Skin epidermis (tissue), 12 donors: Measurements from ENCODE around the gene PLPPR4.
"Not testable (repeated sequence)": the region's sequence is repeated elsewhere in the genome, so short reads cannot be mapped to it uniquely, and the experiment has no call there.

Source experiments
- H3K27ac ChIP-seq, 21 experiments: fragments of 200-600 bp; sonication (generic) in 11 of 21; one replicate each; pipeline ENCODE4 v1.5.0; 2020; ENCODE audit warnings: mild to moderate bottlenecking in 3 of 21, inconsistent platforms in 2 of 21, moderate library complexity in 2 of 21
- H3K4me3 ChIP-seq, 7 experiments: fragments of 200-600 bp; sonication (generic) in 2 of 7; one replicate each; pipeline ENCODE4 v1.5.0; 2020; ENCODE audit warnings: inconsistent platforms in 2 of 7, mild to moderate bottlenecking in 2 of 7, moderate library complexity in 1 of 7

Gene PLPPR4, protein sequence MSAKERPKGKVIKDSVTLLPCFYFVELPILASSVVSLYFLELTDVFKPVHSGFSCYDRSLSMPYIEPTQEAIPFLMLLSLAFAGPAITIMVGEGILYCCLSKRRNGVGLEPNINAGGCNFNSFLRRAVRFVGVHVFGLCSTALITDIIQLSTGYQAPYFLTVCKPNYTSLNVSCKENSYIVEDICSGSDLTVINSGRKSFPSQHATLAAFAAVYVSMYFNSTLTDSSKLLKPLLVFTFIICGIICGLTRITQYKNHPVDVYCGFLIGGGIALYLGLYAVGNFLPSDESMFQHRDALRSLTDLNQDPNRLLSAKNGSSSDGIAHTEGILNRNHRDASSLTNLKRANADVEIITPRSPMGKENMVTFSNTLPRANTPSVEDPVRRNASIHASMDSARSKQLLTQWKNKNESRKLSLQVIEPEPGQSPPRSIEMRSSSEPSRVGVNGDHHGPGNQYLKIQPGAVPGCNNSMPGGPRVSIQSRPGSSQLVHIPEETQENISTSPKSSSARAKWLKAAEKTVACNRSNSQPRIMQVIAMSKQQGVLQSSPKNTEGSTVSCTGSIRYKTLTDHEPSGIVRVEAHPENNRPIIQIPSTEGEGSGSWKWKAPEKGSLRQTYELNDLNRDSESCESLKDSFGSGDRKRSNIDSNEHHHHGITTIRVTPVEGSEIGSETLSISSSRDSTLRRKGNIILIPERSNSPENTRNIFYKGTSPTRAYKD

DNA sequence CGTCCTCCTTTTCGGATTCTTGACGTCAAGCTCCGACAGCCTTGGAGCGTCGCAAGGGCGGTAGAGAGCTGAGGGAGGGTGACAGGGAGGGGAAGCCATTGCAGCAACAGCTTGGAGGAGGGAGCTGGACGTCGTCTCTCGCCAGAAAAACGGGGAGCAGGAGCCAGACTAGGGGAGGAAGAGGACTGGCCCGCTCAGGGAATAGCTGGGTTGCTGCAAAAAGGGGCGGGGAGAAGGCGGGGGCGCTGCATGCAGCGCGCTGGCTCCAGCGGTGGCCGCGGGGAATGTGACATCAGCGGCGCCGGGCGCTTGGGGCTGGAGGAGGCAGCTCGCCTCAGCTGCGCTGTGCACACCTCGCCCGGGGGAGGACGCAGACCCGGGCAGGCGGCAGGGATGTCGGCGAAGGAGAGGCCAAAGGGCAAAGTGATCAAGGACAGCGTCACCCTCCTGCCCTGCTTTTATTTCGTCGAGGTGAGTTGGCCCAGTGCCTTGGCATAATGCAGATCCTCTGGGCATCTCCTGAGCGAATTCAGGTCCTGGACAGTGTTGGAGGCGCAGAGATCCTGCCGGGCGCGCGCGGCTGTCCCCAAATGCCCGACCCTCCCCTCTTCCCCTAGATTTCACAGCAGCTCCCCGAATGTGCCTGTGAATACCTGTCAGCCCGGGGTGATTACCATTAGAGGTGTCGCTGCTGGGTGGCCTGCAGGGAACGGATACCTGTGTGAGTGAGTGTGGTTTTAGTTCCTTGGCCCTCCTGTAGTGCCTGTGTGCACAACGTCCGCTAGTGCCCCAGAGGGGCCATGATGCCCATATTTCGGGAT lies at the start of gene PLPPR4:
TSS of gene PLPPR4 (plus strand) at position 292 of the 821 bp plus-strand sequence. CDS start at position 394, 102 bp downstream.
- H3K27ac ChIP-seq, result peak within 1 kb of the TSS in 6 of 21 experiments; percentile 1 to 63 (median 27)
- peak within 1 kb of the TSS; percentile 17 to 50 (median 25) for H3K4me3 ChIP-seq

DNA sequence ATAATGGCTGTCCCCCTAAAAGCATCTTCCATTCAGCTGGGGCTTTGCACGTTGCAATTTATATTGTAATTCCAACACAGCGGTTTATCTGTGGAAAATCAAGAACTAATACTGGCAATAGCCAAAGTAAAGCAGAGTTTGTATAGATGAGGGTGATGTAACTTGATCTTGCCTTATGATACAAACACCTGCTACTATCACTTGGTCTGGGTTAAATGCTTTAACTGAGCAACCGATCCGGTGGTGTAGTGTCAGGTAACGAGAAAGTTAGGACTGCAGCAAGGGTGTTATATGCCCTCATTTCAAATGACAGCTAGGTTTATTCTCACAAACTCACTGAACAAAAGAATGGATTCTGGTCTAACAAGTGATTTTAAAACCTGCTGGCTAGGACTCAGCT lies 47.3 kb upstream of the PLPPR4 start:
- Histone ChIP-seq H3K4me3 (no peak overlapping the region), H3K27ac (no peak overlapping the region)

DNA sequence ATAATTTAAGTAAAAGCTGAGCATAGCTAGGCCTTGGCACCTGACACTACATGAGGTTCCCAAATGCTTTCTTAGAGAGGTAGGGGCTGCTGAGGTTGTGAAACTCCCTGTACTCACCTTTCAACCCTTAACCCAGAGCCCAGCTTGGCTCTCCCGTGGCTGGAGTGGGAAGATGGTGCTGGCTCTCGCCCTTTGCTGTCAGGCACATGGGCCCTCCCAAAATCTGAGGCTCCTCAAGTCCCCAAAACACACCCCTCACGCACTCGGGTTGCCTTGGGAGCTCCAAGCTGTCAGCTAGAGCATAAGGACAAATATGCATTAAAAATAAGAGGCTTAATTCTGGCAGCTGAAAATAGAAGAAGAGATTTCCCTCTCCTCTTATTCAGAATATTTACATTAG lies 46.7 kb upstream of the PLPPR4 start:
- Histone ChIP-seq H3K4me3 (no peak overlapping the region), H3K27ac (no peak overlapping the region)

DNA sequence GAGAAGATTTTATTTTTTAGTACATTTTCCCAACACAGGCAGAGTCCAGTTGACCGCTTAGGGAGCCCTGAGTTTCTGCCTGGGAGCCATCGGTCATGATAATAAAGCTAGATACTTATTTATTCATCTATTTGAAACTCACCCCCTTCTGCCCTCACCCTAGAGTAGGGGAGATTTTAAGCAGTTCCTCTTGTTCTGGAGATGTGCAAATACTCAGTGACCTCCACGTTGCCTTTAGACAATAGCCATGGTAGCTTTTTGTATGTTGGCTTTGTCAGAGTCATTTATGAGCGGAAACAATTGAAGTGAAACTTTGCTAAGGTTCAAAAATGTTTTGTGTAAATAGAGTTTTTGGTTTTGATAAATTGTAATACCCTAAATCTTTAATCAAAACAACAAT lies 45.7 kb upstream of the PLPPR4 start:
- Histone ChIP-seq H3K27ac (no peak overlapping the region), H3K4me3 (no peak overlapping the region)

DNA sequence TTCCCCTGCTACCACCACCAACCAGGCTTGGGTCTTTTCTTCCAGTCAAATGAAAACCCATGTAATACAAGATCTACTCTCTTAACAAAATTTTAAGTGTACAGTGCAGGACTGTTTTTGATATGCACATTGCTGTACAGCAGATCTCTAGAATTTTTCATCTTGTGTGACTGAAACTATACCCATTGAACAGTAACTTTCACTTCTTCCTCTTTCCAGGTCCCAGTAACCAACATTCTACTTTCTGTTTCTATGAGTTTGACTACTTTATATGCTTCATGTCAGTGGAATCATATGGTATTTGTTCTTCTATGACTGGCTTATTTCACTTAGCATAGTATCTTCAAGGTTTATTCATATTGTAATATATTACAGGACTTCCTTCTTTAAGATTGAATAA lies 45.3 kb upstream of the PLPPR4 start:
- Histone ChIP-seq H3K4me3 (no peak overlapping the region), H3K27ac (no peak overlapping the region)

DNA sequence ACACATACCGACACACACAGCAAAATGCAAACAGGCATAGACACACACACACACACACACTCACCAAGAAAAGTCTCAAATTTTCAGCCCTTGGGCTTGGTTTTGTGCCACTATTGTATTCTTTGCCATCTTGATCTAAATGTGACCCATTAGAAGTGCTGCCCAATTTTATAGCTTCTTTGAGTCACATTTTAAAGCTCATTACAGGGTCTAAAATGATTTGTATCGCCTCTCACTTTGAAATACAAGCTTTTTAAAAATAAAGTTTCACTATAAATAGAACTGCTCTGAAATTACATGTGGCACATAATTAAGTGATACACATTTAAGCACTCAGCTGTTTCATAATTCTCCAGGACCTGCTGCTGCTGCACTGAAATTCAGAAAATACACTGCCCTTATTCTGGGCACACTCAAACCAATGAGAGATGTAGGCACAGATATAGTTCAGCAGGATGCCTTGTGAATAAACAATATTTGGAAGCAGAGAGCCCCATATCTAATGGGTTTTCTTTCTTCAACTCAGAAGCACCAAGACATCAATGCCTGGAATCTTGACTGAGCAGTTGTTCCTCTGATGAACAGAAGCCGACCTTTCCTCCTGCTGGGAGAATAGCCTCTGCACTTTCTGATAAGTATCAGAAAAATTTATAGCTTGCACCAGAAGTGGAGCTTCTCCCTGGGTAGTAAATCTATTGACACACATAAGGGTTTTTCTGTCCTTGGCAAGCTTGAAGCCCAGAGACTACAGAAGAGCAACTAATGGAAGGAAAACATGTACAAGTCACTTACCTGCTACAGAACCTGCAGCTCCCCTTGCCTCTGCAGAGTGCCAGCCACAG lies 37.0 kb upstream of the PLPPR4 start:
- Histone ChIP-seq H3K27ac (no peak overlapping the region), H3K4me3 (no peak overlapping the region)

DNA sequence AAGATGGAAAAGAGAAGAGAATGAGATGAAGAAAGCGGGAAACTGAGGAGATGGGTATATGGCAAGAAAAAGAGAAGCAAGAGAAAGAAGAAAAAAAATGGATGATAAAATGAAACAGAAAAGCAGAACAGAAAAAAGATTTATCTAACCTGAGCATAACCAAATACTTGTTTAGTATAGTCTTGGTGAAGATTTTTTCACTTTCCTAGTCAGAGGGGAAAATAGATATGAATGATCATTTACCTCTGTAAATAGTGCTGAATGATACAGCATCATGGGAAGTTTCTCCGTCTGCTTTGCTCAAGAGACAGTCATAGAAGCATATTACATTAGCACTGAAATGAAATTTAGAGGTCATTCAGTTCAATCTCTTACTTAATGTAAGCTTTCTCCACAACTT lies 36.1 kb upstream of the PLPPR4 start:
- Histone ChIP-seq H3K27ac (no peak overlapping the region), H3K4me3 (no peak overlapping the region)

DNA sequence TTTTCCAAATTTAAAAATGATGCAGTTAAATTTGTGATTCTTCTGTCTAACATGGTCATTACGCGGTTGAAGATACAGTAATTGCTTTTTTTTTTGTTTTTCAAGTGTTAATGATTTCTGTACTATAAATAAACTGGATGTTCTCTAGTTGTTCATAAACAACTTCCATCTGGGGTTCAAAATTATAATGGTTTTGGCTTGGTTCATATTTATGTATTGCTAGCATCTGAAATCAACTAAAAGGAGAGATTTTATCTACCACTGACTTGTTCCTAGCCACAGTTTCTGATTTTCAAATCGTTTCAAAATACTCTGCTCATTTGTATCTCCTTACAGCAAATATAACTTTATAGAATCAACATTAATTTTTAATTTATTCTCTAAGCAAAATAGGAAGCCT lies 35.2 kb upstream of the PLPPR4 start:
- no peak overlapping the region for H3K27ac ChIP-seq
- no peak overlapping the region for H3K4me3 ChIP-seq

DNA sequence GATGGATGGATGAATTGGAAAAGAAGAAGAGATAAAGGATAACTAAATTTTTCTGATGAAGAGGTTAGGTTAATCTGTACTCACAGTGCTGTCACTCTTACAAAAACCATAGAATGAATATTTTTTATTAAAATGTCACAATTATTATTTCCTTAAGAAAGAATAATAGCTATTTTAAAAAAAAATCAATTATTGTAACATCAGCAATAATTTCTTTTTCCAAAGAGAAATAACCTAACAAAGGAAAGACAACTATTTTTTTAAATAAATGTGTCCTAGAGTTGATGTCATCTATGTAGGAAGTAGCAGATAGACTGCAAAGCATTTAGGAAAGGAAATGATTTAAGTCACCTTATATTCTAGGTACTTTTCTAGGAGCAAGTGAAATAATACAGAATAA lies 33.6 kb upstream of the PLPPR4 start:
- Histone ChIP-seq H3K27ac (no peak overlapping the region), H3K4me3 (no peak overlapping the region)

DNA sequence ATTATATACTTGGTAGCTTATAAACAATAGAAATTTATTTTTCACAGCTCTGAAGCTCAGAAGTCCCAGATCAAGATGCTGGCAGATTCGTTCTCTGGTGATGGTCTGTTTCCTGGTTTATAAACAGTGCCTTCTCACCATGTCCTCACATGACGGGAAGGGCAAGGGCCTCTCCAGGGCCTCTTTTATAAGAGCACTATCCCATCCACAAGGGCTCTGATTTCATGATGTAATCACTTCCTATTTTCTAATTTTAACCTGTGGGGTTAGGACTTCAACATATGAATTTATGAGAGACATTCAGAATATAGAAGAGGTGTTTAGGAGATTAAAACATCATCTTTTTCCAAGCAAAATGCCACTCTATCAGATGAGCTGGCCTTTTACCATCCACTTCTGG lies 32.1 kb upstream of the PLPPR4 start:
- H3K4me3 ChIP-seq, result no peak overlapping the region
- H3K27ac ChIP-seq, result no peak overlapping the region

DNA sequence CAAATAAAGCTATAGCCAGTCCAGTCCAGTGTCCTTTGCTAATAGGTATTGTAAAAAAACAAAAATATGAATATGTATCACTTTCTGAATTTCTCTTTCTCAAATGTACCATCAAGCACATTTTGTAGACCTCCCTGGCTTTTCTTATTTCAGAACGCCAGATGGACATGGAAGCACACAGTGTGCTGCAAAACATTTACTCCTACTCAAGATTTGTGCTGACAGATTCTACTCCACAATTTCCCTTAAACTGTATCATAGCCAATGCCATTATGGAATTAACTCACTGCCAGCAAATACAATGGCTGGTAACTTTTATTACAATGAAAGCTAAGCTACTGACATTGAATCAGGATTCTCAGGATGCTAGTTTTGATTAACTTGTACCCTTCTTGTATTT lies 30.8 kb upstream of the PLPPR4 start:
- no peak overlapping the region for H3K27ac ChIP-seq
- H3K4me3 ChIP-seq, result no peak overlapping the region

DNA sequence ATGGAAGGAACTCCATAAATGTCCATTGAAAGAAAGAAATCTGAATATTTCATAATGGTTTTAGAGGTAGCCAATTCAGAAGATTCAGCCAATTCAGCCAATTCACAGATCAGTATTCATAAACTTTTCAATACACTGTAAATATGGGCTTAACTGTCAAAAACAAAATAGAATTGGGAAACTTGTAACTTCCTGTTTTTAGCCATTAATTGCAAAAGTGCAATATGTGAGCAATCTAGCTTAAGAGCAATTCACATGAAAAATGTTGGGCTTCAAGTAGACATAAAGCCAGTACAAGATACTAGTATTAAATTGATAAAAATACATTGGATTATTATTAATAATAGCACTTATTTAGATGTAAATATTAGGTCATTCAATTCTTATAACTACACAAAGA lies 27.5 kb upstream of the PLPPR4 start:
- no peak overlapping the region for H3K4me3 ChIP-seq
- no peak overlapping the region for H3K27ac ChIP-seq

DNA sequence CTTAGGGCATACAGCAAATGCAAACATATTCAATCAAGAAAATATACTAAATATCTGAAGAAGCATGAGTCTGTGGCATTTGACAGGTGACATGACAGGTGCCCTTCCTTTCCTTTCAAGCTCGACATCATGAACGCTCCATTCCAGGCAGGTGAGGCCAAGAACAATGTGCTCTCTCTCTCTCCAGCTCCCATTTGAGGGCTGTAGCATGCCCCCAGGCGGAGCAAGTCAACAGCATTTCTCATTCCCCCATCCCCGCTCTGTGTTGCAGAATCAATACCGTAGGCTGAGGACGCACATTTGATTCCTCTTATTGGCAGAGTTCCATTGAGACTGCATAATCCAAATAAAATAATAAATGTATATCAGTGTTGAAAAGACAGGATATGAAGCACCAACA lies 24.6 kb upstream of the PLPPR4 start:
- no peak overlapping the region for H3K4me3 ChIP-seq

DNA sequence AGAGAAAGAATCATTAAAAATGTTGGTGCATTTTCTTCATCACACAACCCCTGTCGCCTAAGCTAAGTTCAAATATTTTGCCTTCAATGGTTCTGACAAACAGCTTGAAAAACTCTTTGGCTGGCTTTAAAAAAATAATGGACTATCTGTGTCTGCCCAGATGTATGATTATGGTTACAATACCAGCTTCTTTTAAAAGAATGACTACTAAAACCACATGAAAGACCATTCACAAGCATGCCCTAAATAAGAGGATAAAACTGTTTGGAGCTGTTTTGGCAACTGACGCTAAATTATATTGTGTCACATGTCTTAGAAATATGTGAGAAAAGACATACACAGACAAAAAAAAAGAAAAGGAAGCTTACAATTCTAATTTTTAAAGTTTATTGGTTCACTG lies 23.7 kb upstream of the PLPPR4 start:
- Histone ChIP-seq H3K27ac (no peak overlapping the region), H3K4me3 (no peak overlapping the region)

More for the DNA sequence above, 24.6 kb upstream of the PLPPR4 start:
- H3K27ac ChIP-seq, result no peak overlapping the region

DNA sequence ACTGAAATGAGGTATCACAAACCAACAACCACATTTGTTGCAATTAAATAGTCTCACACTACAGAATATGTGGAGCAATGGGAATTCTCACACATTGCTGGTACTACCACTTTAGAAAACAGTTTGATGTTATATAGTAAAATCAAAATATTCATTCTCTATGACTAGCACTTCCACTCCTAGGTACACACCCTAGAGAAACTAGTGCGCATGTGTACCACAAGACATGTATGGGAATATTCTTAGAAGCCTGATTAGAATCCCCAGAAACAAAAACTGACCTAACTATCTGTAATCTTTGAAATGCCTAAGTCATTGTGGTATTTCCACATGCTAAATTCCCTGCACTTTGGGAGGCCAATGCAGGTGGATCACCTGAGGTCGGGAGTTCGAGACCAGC lies 18.1 kb upstream of the PLPPR4 start:
- Histone ChIP-seq H3K4me3 (no peak overlapping the region), H3K27ac (no peak overlapping the region)

DNA sequence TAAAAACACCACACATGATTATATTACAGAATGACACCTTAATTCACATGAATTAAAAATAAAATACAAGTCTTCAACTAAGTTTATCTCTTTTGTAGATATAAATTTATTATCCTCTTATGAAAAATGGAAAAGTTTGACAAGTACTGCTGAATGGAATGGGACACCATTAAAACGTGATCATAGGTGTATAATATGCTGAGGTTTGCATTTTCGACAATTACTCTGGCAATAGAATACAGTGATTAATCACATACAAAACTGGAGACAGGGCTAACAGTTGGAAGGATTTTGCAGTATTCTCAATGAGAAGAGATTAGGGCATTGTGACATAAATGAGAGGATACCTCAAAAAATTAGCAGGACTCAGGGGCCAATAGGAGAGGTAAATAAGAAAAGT lies 17.1 kb upstream of the PLPPR4 start:
- H3K27ac ChIP-seq, result no peak overlapping the region
- H3K4me3 ChIP-seq, result no peak overlapping the region

DNA sequence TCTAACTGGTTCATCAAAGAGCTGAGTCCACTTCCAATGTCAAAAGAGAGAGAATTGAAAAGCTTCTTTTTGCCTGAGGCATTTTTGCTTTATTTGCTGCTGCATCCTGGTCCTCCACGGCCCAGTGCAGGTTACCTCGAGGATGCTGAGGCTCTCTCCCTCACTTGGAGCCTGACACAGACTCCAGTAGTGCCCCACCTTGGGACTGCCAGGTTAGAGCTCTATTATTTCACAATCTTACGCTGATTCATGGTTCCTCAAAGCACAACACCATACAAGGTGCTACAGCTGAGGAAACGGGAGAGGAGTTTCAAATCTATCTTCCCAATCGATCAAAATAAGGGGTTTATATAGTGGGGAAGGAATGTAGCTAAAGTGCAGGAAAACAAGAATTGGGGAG lies 13.6 kb upstream of the PLPPR4 start:
- H3K4me3 ChIP-seq, result no peak overlapping the region
- no peak overlapping the region for H3K27ac ChIP-seq

DNA sequence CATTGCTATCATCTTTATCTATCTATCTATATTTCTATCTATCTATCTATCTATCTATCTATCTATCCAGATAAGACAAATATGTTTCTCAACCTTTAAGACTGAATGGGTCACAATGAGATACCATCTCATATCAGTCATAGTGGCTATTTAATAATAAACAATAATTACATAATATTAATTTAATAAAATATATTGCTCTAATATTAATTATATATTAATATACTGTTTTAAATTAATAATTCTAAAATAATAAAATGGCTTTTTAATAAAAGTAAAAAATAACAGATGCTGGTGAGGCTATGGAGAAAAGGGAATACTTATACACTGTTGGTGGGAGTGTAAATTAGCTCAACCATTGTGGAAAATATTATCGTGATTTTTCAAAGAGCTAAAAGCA lies 13.0 kb upstream of the PLPPR4 start:
- Histone ChIP-seq H3K4me3 (no peak overlapping the region), H3K27ac (no peak overlapping the region)

DNA sequence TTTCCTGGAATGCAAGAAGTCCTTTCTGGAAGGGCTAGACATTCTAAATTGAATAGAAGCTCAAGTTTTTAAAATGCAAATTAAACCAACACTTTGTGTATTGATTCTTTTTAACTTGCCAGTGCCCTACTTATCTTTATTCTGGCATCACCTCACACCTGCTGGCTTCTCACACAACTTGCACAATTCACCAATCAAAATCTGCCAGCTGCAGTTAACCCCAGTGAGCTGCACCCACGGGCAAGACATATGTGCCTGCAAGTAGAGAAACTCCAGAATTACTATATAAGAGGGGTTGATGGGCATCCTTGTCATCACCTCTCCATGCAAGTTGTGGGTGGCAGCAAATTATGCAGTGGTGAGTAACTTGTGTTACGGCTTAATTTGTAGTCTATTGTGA lies 11.7 kb upstream of the PLPPR4 start:
- H3K27ac ChIP-seq, result no peak overlapping the region
- H3K4me3 ChIP-seq, result no peak overlapping the region

DNA sequence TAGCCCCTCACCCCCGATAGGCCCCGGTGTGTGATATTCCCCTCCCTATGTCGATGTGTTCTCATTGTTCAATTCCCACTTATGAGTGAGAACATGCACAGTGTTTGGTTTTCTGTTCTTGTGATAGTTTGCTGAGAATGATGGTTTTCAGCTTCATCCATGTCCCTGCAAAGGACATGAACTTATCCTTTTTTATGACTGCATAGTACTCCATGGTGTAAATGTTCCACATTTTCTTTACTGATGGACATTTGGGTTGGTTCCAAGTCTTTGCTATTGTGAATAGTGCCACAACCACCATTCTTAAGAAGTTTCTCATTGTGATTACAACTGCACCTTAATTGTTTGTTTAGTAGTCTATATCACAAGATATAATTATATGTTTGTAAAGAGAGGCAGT lies 3.9 kb upstream of the PLPPR4 start:
- not testable (repeated sequence) for H3K4me3 ChIP-seq, H3K27ac ChIP-seq
